Measurements from ENCODE around the gene KDM4C.
A peak's percentile ranks its signal among the peaks of the same experiment; 100 is the strongest.
"Not testable (repeated sequence)": the region's sequence is repeated elsewhere in the genome, so short reads cannot be mapped to it uniquely, and the experiment has no call there.

The KDM4C gene

GRCh38 chr9:6941501-6941900 lies 183.7 kb downstream of the KDM4C start:
- DNase-seq = no peak

- no peak for DNase-seq
Measured at GRCh38 chr9:6942406-6942805, 184.6 kb downstream of the KDM4C start.

GRCh38 chr9:6943293-6943692 lies 185.5 kb downstream of the KDM4C start:
- no peak for DNase-seq

GRCh38 chr9:6944093-6944551 lies 186.3 kb downstream of the KDM4C start:
- peak in 1 of 5 experiments; percentile 14 for DNase-seq

GRCh38 chr9:6944896-6945295 lies 187.1 kb downstream of the KDM4C start:
- DNase-seq = peak in 1 of 5 experiments; percentile 5

GRCh38 chr9:6945816-6946215 lies 188.0 kb downstream of the KDM4C start:
- no peak for DNase-seq

- no peak for DNase-seq
Measured at GRCh38 chr9:6946583-6947166, 188.9 kb downstream of the KDM4C start.

GRCh38 chr9:6948921-6949320 lies 191.1 kb downstream of the KDM4C start:
- not testable (repeated sequence) for DNase-seq

- no peak for DNase-seq
Measured at GRCh38 chr9:6955251-6955921, 197.6 kb downstream of the KDM4C start.

- no peak for DNase-seq
Measured at GRCh38 chr9:6956879-6957278, 199.1 kb downstream of the KDM4C start.

- no peak for DNase-seq
Measured at GRCh38 chr9:6959270-6960000, 201.7 kb downstream of the KDM4C start.

GRCh38 chr9:6960777-6961176 lies 203.0 kb downstream of the KDM4C start:
- DNase-seq = no peak

- DNase-seq = no peak
Measured at GRCh38 chr9:6961845-6962522, 204.2 kb downstream of the KDM4C start.

- no peak for DNase-seq
Measured at GRCh38 chr9:6965566-6965965, 207.8 kb downstream of the KDM4C start.

- DNase-seq = no peak
Measured at GRCh38 chr9:6968271-6968670, 210.5 kb downstream of the KDM4C start.

GRCh38 chr9:6969805-6970204 lies 212.0 kb downstream of the KDM4C start:
- no peak for DNase-seq

- DNase-seq = no peak
Measured at GRCh38 chr9:6973089-6973488, 215.3 kb downstream of the KDM4C start.

GRCh38 chr9:6973762-6974161 lies 216.0 kb downstream of the KDM4C start:
- peak in 1 of 5 experiments; percentile 65 for DNase-seq

- DNase-seq = no peak
Measured at GRCh38 chr9:6975198-6975597, 217.4 kb downstream of the KDM4C start.

GRCh38 chr9:6977761-6978160 lies 220.0 kb downstream of the KDM4C start:
- no peak for DNase-seq

- DNase-seq = no peak
Measured at GRCh38 chr9:6978591-6978990, 220.8 kb downstream of the KDM4C start.

GRCh38 chr9:6984941-6985578 lies 227.3 kb downstream of the KDM4C start:
- no peak for DNase-seq

Measured in T-helper 2 cell (primary cell).